ENCODE results near the gene ERGIC1.
"Not testable (repeated sequence)": the region's sequence is repeated elsewhere in the genome, so short reads cannot be mapped to it uniquely, and the experiment has no call there.

Gene ERGIC1

GRCh38 chr5:172849606-172850453, 15.8 kb downstream of the ERGIC1 start:
- no peak for DNase-seq

DNA sequence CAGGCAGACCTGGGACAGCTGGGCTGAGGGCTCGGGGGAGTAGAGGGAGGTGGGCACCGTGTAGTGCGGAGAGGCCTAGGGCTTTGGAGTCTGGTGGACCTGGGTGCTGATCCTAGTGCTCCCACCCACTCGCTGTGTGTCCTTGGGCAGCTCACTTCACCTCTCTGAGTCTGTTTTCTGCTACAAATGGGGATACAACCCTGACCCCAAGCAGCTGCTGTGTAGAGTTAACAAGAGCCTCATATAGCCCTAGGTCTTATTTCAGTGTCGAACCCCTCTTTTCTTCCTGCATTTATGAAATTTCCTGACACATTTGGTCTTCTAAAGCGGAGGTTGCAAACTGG, 16.4 kb downstream of the ERGIC1 start:
- no peak for DNase-seq

- not testable (repeated sequence) for DNase-seq
Measured at GRCh38 chr5:172851254-172851653, 17.2 kb downstream of the ERGIC1 start.

DNA sequence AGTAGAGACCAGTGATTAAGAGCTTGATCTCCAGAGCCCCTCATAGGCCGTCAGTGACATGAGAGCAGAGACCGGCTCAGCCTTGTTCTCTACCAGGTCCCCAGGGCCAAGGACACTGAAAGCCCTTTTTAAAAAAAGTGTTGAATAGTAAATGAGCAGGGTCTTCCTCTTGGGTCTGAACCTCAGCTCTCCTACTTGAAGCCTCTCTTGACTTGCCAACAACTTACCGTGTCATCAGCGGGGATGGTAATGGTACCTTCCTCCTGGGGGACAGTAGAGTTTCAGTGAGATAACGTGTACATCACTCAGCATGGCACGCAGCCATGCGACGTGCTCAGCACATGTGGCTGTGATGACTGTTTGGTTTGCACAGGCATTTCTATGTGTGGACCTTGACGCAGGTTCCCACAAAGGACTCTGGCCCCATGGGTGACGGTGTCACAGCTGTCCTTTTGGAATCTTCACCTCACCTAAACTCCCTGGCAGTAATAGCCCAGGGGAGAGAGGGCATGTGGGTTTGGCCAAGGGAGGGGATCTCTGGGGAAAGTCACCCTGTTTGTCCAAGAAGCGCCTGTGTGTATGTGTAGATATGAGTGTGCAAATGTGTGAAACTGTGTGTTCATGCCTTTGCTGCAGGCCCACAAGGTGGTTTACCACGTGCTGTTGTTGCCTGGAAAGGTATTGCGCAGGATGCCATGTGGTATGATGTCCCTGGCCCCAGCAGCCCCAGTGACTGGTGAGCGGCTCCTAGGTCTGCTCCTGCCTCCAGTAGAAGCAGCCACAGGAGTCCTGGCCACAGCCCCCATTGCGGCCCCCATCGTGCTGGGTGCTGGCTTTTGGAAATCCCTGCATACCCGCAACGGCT, 18.7 kb downstream of the ERGIC1 start:
- DNase-seq, result no peak

- no peak for DNase-seq
Measured at GRCh38 chr5:172853355-172853975, 19.4 kb downstream of the ERGIC1 start.

DNA sequence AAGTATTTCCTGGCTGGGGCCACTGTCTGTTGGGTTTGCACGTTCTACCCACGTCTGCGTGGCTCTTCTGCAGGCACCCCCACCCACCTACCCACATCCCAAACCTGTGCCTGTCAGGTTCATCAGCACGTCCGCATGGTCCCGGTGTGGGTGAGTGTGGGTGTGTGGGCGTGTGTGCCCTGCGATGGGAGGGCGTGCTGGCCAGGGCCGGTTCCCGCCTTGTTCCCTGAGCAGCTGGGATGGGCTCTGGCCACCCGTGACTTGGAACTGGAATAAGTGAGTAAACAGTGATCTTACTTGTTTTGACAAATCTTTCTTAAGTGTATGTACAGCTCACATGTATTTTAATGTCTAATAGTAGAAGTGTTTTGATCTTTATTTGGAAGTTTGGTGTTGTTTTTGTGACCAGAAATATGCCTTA, 20.4 kb downstream of the ERGIC1 start:
- DNase-seq, result peak; percentile 33

DNA sequence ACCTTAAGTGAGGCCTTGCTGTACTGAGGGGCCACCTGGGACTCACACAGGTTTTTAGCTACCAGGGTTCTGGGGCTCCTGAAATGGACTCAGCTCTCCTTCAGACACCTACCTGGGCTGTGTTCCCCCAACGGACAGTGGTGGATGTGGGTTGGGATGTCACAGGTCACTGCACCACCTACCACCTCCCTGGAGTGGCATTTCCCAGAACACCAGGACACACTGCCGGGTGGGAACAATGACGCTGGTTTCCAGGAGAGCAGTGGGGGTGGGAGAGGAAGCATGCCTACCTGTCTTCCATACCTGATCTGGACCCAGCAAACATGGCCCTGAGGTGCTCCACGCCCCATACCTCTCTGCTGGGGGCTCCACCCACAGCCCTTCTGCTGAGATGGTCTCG, 20.9 kb downstream of the ERGIC1 start:
- DNase-seq, result no peak

DNA sequence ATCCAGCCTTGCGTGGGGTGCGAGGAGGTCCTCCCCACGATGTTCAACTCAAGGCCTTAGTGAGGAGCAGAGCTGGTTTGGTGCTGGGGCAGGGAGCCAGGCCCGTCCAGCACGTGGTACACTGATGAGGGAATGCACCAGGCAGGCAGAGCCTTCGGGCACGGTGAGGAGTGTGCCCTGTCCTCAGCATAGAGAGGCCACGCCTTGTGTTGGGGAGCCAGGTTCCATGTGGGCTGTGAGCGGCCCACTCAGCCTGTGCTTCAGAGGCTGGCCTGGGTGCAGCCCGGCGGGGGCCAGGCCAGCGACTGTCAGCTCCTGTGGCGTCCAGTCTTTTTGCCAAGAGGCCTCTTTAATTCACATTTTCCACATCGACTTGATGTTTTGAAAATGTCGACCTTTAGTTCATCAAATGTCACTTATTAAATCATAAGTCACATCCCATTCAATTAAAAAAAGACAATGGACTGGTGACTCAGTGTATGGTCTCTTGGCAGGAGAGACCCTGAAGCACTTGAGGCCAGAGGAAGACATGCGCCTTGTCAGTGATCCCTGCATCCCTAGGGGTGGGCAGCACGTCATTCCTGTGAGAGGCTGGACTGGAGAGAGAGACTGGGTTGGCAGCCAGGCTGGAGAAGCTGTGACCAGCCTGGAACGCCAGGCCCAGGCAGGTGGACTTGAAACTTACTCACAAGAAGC, 21.7 kb downstream of the ERGIC1 start:
- no peak for DNase-seq

GRCh38 chr5:172856336-172856735, 22.3 kb downstream of the ERGIC1 start:
- DNase-seq, result no peak

DNA sequence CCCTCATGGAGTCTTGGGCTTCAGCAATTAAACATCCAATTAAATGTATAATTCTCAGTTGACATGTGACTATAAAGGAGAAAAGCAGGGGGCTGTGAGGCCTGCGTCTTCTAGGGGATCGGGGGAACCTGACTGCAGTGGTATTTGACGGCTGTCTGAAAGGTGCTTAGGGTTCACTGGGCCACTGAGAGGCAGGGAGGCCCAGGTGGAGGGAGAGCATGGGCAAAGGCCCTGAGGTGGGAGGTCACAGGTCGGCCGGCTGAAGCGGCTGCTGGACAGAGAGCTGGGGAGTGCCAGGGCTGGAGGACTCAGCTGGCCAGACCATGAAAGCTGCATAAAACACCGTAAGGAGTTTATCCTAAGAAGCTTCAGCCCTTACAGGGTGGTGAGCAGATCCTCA, 23.9 kb downstream of the ERGIC1 start:
- no peak for DNase-seq

GRCh38 chr5:172858511-172858989, 24.5 kb downstream of the ERGIC1 start:
- DNase-seq, result no peak

- no peak for DNase-seq
Measured at GRCh38 chr5:172858990-172859811, 25.1 kb downstream of the ERGIC1 start.

GRCh38 chr5:172859966-172860365, 25.9 kb downstream of the ERGIC1 start:
- DNase-seq, result no peak

GRCh38 chr5:172860520-172861443, 26.7 kb downstream of the ERGIC1 start:
- DNase-seq, result no peak

DNA sequence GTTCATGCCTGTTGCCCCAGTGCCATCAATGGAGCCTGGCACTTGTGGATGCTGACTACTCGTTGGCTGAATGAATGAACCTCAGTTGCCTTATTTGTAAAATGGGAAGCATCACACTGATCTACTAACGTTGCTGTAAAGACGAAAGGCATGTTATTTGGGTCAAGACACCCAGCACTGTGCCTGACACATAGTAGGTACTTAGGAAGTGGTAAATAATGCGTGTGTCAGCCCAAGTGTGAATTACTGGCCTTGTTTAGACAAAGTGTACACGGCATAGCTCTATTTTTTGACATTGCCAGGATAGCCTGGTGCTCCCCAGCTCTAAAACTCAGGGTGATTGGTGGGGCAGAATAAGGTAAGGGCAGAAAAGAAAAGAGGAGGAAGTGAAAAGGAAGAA, 27.4 kb downstream of the ERGIC1 start:
- no peak for DNase-seq

- no peak for DNase-seq
Measured at GRCh38 chr5:172862165-172862801, 28.2 kb downstream of the ERGIC1 start.

DNA sequence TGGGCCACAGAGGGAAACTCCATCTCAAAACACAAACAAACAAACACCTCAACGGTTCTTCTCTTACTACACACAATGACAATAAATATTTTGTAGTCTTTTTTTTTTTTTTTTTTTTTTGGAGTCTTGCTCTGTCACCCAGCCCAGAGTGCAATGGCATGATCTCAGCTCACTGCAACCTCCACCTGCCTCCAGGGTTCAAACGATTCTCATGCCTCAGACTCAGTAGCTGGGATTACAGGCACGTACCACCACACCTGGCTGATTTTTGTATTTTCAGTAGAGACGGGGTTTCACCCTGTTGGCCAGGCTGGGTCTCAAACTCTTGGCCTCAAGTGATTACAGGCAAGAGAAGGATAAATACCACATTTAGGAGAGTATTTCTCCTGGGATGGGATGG, 30.1 kb downstream of the ERGIC1 start:
- not testable (repeated sequence) for DNase-seq

- DNase-seq, result no peak
Measured at GRCh38 chr5:172864747-172865146, 30.7 kb downstream of the ERGIC1 start.

DNA sequence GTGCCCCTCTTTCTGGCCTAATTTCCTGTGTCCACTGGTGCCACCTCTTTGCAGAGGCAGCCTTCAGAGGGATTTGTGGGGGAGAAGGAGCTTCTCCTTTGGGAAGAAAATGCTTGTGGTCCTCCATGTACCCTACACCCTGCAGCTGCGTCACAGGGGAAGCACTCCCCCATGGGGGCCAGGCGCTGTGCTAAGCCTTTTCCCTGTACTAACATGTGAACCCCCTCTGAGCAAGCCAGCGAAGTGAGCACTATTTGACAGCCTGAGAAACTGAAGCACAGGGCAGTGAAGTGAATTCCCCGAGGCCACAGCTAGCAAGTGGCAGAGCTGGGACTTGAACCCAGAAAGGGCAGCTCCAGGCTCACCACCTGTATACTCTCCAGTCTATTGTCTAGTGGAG, 32.3 kb downstream of the ERGIC1 start:
- no peak for DNase-seq
